ENCODE data around the gene DMXL2.

The DMXL2 gene

GRCh38 chr15:51403946-51404695 lies 218.4 kb downstream of the DMXL2 start:
- DNase-seq (ENCODE audit: low read depth) = no peak

- DNase-seq (ENCODE audit: low read depth) = no peak
Observed at GRCh38 chr15:51403072-51403878, 219.3 kb downstream of the DMXL2 start.

GRCh38 chr15:51401872-51402517 lies 220.6 kb downstream of the DMXL2 start:
- DNase-seq (ENCODE audit: low read depth) = no peak

DNA sequence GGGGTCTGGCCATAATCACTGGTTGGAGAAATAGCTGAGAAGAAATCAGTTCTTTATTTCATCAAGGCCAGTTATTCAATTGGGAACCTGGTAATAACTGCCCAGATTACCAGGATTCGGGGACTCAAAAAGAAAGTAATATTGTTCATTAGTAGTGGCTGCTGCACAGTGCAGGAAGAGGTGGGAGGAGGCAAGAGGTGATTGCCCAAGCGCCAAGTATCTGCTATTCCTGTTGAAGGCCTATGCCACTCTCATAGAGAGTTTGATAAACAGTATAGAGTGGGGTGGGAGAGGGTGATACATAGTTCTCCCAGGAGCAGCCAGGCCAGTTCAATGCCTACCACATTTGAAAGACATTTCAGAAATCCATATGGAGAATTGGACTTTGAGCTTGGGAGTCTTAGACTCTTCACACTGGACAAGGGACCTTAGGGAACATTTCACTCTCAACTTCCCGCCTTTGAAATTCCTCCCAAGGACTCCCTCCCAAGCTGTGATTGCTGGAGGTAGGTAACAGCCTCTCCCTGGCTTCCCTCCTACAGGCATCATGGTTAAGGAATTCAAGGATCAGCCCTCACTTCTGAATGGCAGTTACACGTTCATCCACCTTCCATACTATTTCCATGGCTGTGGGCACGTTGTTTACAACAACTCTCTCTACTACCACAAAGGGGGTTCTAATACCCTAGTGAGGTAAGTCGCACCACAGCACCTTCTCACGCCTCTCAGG lies 221.4 kb downstream of the DMXL2 start:
- DNase-seq (ENCODE audit: low read depth) = no peak

DNA sequence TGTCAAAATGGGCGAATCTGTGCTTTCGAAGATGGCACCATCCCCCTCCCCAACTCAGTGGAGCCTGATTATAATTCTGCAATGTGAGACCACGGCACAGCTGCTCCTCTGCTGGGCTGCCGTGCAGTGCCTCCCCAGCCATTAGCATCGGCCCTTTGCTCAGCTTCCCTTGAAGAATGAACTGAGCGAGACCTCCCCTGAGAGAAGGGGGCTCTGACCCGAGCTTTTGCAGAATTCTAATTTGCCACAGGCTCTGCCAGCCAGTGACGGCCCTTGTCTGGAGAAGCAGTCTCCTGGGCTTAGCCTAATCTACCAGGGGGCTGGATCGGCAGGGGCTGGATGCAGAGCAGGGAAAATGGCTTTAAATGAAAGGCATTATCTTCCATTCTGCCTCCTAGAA lies 223.9 kb downstream of the DMXL2 start:
- no peak for DNase-seq (ENCODE audit: low read depth)

Data from activated gamma-delta T cell treated with anti-CD3 and anti-CD28 coated beads, Interleukin-2, amount 50 U/mL, for 16 hours (primary cell).